NT2/D1 (cell line): ENCODE results near the gene PRL.

Experiments used
- SUZ12 ChIP-seq: IDR thresholded peaks from 2 replicates; pipeline ENCODE4 v1.6.1; 2011; ENCODE audit not compliant: insufficient read length, insufficient read depth; ENCODE audit errors: extremely low read depth
- YY1 ChIP-seq: IDR thresholded peaks from 2 replicates; pipeline ENCODE4 v1.6.1; 2011; ENCODE audit not compliant: insufficient read length, insufficient read depth
- ZNF274 ChIP-seq: IDR thresholded peaks from 2 replicates; pipeline ENCODE4 v1.6.1; 2011; ENCODE audit warnings: mild to moderate bottlenecking, low read depth, low read length

DNA sequence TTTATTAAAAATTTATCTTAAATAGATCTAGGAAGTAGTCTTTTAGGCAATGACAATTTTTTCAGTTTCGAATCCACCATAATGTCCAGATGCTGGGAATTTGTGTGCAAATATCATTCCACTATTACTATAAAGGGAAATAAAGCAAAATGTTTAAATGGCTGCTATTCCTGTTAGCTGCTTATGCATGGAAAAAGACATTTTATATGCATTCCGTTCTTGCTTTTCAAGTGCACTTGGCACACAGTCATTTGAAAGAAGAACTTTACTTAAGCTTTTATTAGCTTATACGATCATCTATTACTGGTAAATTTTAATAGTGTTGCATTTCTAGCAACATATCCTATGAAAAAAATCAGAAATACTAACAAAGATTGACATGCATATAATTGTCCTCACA, 42.0 kb downstream of the PRL start:
- no peak for TF ChIP-seq ZNF274
- no peak for TF ChIP-seq YY1
- TF ChIP-seq SUZ12 = no peak
